ENCODE measurements around the gene ELOA. TPM values are rescaled to one million over a fixed set of nuclear protein-coding genes. Genes with fewer than 3 reads are reported as not detected.

The ELOA gene
- total and polyA plus RNA-seq, 2 of the 13 experiments (the other 11 are each of a cell fraction or from before 2014, with no cell fraction given): 14.2 to 28.5 TPM

DNA sequence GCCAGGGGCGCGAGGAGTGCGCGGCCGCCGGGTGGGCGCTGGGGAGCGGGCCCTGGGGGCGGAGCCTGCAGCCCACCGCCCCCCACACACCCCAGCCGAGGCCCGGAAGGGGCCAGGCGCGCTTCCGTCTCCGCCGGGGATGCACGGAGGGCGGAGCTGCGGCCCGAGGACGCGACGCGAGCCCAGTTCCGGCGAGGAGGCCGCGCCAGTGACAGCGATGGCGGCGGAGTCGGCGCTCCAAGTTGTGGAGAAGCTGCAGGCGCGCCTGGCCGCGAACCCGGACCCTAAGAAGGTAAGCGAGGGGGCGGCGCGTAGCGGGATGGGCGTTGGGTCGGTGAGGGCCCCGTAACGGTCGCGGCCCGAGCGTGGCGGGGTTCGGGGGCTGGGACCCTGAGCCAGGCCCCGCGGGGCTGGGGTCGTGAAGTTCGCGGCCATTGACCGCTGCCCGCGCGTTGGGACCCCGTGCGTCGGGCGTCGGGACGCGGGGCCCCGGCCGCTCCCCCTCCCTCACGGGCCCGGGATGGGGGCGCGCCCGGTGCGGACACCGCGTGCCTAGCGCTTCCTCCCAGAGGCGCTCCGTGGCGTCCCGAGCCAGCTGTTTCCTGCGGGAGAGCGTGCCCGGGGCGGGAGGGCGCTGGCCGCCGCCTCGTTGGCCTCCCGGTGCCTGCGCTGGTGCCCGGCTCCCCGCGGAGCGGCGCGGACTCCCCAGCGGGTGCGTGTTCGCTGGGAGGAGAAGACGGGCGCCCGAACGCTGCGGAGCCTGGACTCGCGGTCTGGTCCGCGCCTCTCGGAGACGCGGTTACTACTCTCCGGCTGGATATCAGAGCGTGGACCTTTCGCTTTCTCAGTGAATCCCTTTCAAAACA is at the start of gene ELOA (continued):
- TF ChIP-seq, protein P1, sequence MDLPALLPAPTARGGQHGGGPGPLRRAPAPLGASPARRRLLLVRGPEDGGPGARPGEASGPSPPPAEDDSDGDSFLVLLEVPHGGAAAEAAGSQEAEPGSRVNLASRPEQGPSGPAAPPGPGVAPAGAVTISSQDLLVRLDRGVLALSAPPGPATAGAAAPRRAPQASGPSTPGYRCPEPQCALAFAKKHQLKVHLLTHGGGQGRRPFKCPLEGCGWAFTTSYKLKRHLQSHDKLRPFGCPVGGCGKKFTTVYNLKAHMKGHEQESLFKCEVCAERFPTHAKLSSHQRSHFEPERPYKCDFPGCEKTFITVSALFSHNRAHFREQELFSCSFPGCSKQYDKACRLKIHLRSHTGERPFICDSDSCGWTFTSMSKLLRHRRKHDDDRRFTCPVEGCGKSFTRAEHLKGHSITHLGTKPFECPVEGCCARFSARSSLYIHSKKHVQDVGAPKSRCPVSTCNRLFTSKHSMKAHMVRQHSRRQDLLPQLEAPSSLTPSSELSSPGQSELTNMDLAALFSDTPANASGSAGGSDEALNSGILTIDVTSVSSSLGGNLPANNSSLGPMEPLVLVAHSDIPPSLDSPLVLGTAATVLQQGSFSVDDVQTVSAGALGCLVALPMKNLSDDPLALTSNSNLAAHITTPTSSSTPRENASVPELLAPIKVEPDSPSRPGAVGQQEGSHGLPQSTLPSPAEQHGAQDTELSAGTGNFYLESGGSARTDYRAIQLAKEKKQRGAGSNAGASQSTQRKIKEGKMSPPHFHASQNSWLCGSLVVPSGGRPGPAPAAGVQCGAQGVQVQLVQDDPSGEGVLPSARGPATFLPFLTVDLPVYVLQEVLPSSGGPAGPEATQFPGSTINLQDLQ (CRISPR knock-in tag; IDR thresholded peaks at IDR 0.05): 0 out of 2 replicates have a peak, but pooled peaks have one; percentile 38
- TF ChIP-seq ZNF407 (CRISPR knock-in tag; IDR thresholded peaks at IDR 0.05; ENCODE audit: not compliant biosample characterization) (peak; percentile 90), TSC22D2 (CRISPR knock-in tag; IDR thresholded peaks at IDR 0.05; ENCODE audit: borderline replicate concordance) (no peak), SPEN (CRISPR knock-in tag; IDR thresholded peaks at IDR 0.05; ENCODE audit: low read depth) (peak; percentile 84), GATA4 (IDR thresholded peaks at IDR 0.05; ENCODE audit: borderline replicate concordance, low read depth) (0 out of 2 replicates have a peak, but pooled peaks have one; percentile 29), REL (CRISPR knock-in tag; conservative IDR thresholded peaks at IDR 0.05) (no peak)
- TF ChIP-seq, protein P2, sequence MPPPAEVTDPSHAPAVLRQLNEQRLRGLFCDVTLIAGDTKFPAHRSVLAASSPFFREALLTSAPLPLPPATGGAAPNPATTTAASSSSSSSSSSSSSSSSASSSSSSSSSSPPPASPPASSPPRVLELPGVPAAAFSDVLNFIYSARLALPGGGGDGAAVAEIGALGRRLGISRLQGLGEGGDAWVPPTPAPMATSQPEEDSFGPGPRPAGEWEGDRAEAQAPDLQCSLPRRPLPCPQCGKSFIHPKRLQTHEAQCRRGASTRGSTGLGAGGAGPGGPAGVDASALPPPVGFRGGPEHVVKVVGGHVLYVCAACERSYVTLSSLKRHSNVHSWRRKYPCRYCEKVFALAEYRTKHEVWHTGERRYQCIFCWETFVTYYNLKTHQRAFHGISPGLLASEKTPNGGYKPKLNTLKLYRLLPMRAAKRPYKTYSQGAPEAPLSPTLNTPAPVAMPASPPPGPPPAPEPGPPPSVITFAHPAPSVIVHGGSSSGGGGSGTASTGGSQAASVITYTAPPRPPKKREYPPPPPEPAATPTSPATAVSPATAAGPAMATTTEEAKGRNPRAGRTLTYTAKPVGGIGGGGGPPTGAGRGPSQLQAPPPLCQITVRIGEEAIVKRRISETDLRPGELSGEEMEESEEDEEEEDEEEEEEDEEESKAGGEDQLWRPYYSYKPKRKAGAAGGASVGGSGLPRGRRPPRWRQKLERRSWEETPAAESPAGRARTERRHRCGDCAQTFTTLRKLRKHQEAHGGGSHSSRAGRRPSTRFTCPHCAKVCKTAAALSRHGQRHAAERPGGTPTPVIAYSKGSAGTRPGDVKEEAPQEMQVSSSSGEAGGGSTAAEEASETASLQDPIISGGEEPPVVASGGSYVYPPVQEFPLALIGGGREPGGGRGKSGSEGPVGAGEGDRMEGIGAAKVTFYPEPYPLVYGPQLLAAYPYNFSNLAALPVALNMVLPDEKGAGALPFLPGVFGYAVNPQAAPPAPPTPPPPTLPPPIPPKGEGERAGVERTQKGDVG (CRISPR knock-in tag; IDR thresholded peaks at IDR 0.05; ENCODE audit: borderline replicate concordance): no peak
- TF ChIP-seq, protein P3, sequence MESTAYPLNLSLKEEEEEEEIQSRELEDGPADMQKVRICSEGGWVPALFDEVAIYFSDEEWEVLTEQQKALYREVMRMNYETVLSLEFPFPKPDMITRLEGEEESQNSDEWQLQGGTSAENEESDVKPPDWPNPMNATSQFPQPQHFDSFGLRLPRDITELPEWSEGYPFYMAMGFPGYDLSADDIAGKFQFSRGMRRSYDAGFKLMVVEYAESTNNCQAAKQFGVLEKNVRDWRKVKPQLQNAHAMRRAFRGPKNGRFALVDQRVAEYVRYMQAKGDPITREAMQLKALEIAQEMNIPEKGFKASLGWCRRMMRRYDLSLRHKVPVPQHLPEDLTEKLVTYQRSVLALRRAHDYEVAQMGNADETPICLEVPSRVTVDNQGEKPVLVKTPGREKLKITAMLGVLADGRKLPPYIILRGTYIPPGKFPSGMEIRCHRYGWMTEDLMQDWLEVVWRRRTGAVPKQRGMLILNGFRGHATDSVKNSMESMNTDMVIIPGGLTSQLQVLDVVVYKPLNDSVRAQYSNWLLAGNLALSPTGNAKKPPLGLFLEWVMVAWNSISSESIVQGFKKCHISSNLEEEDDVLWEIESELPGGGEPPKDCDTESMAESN (CRISPR knock-in tag; conservative IDR thresholded peaks at IDR 0.05): peak; percentile 44; the same call in 1 of the 2 replicates
